Muscle layer of colon (tissue), 2 donors: ENCODE results near the gene CALY.

ENCODE experiments used
- H3K27ac ChIP-seq: one replicate; pipeline ENCODE4 v1.7.0; 2013; ENCODE audit warnings: low read depth, mild to moderate bottlenecking, low read length, moderate library complexity
- H3K27me3 ChIP-seq, 2 donors: one replicate each; pipeline ENCODE4 v1.7.0; 2013; ENCODE audit warnings: low read length in 2 of 2, mild to moderate bottlenecking in 2 of 2; ENCODE audit not compliant: insufficient read depth in 2 of 2, control insufficient read depth in 1 of 2
- H3K36me3 ChIP-seq: one replicate; pipeline ENCODE4 v1.7.0; 2013; ENCODE audit warnings: mild to moderate bottlenecking, low read length; ENCODE audit not compliant: insufficient read depth
- H3K4me1 ChIP-seq: one replicate; pipeline ENCODE4 v1.7.0; 2013; ENCODE audit warnings: mild to moderate bottlenecking, low read length; ENCODE audit not compliant: insufficient read depth
- H3K4me3 ChIP-seq, 2 donors: one replicate each; pipeline ENCODE4 v1.7.0; 2013; ENCODE audit warnings: low read length in 2 of 2, low read depth in 1 of 2, mild to moderate bottlenecking in 1 of 2, moderate library complexity in 1 of 2
- H3K9ac ChIP-seq: one replicate; pipeline ENCODE4 v1.7.0; 2013; ENCODE audit warnings: low read length
- H3K9me3 ChIP-seq: one replicate; pipeline ENCODE4 v1.7.0; 2013; ENCODE audit warnings: mild to moderate bottlenecking, low read length
- donor health status: abdominal sarcoma.
- donor health status: Adenocarcinoma of cecum.

Gene CALY

DNA sequence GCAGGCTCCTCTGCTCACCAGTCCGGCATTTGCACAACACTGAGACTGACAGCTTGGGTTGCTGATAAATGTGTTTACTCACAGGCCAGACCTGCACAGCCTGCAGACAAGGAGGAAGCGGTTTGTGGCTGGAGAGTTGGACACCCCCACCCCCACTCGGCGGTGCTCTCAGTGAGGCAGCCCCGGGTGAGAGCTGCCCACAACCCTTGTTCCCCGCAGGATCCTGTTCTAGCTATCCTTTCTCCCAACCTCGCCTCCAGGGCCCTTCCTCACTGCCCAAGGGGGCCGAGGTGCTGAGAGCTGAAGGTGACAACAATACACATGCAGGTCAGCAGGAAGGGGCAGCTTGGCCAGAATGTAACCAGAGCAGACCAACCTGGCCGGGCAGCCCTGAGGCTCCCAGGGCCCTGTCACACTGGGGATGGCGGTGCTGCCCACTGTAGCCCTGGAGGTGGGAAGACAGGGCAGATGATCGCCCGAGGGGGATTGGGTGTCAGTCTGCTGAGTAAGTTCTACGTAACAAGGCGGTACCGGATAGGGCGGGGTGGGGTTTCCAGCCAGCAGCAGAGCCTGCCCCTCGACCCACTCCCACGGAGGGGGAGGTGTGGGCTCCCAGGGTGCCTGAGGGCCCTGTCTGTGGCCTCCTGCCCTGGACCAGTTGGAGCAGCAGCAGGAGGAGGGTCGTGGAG is 58.0 kb downstream of the CALY start:
- H3K9ac ChIP-seq, result no peak overlapping the region
- no peaks in the 10 kb centered on the region for H3K9me3 ChIP-seq
- H3K4me3 ChIP-seq, result no peak overlapping the region
- peaks cover 30% of the 10 kb centered on the region for H3K36me3 ChIP-seq
- H3K27me3 ChIP-seq, result peaks cover 0 to 31% of the 10 kb centered on the region in 2 donors
- H3K4me1 ChIP-seq, result no peaks in the 10 kb centered on the region
- no peak overlapping the region for H3K27ac ChIP-seq

DNA sequence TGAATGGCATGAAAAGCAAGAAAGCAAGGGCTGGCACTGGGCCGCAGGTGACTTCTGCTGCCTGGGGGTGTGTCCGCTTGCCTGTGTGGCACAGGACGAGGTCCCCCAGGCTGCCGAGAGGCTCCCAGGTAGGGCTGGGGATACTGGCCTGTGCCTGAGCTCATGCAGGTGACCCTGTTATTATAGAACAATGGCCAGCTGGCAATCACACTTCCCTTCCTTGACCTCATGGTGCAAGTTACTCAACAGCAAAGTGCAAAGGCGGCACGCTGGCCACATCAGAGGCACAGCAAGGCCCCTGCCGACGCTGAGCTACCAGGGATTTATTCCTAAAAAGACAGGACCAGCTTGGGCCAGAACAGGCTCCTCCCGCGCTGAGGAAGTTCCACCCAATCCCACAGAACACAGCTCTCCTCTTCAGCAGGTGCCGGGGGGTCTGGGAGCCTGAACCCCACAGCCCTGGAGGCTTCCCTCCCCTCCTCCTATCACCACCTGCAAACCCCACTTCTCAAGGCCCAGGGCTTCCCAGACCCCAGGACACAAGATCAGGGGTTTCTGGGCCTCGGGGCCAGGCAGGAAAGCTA is 58.6 kb downstream of the CALY start:
- Histone ChIP-seq H3K4me1 (no peaks in the 10 kb centered on the region), H3K9me3 (no peaks in the 10 kb centered on the region), H3K9ac (no peak overlapping the region), H3K27me3 (peaks cover 0 to 31% of the 10 kb centered on the region in 2 donors), H3K4me3 (no peak overlapping the region), H3K27ac (no peak overlapping the region), H3K36me3 (peaks cover 24% of the 10 kb centered on the region)

DNA sequence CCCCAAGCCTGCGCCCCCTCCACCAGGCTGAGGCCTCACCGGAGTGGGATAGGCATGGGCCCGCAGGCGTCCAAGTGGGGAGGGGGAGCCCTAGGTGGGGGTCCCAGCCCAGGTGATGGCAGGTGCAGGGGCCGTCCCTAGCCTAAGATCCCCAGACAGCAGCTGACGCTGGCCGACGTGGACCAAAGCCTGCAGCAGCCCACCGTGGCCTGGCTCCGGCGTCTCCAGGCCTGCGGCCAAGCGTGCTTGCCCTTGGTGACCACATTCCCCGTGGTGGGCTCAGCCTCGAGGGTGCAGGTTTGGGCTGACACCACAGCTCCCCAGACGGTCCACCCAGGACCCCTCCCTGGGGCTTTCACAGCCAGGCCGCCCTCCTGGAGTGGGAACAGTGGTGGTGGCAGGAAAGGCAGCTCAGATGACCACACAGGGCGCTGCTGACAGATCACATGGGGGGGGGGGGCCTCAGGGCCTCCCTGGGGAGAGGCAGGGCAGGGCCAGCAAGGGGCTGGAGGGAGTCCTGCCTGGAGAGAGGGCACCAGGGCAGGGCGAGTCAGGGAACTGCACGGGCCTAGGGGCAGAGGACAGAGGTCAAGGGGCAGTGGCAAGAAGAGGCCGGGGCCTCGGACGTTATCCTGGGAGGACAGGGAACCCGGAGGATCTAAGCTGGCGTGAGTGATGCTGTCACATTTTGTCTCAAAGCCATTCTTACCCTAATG is 59.3 kb downstream of the CALY start:
- Histone ChIP-seq H3K4me1 (no peaks in the 10 kb centered on the region), H3K27me3 (peaks cover 0 to 31% of the 10 kb centered on the region in 2 donors), H3K4me3 (no peak overlapping the region), H3K27ac (no peak overlapping the region), H3K36me3 (peaks cover 17% of the 10 kb centered on the region), H3K9me3 (no peaks in the 10 kb centered on the region), H3K9ac (no peak overlapping the region)

DNA sequence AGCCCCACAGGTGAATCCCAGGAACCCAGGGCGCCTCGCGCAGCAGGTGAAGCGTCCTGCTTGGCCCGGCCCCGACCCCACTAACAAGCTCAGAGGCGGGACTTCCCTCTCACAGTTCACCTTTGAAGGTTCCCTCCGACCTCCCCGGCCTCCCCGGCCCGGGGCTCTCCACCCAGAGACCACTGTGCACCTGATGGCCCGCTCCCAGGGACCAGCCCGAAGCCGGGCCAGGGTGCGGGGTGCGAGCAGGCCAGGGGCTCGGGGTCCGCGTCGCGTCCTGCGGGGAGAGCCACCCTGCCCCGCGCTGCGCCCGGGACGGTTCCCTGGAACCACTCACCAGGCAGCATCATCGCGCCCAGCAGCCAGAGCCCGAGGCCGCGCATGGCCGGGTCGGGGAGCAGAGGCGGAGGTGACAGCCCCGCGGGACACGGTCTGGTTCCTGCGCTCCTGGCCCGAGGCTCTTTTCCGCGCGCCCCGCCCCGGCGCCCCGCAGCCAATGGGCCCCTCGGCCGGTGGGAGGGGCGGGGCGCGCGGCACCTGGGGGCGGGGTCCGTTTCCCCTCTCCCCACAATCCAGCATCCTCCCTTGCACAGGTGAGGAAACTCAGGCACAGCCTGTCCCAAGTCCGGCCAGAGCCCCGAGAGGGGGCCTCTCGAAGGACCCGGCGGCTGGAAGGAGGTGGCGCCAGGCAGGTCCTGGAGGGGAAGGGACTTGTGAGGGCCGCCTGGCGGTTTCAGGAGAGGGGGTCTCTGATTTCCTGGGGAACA is 60.1 kb downstream of the CALY start, which contains the start of gene ADAM8:
Gene ADAM8, minus strand, starts transcription at position 434 of the 767 bp plus-strand sequence. Its CDS starts 51 bp downstream, at position 383.
- no peaks in the 10 kb centered on the region for H3K4me1 ChIP-seq
- no peaks in the 10 kb centered on the region for H3K9me3 ChIP-seq
- peaks cover 9% of the 10 kb centered on the region for H3K36me3 ChIP-seq
- no peak within 1 kb of the TSS for H3K9ac ChIP-seq
- peak within 1 kb of the TSS in 1 of 2 donors; percentile 32 for H3K4me3 ChIP-seq
- peaks cover 0 to 31% of the 10 kb centered on the region in 2 donors for H3K27me3 ChIP-seq
- H3K27ac ChIP-seq, result no peak within 1 kb of the TSS

DNA sequence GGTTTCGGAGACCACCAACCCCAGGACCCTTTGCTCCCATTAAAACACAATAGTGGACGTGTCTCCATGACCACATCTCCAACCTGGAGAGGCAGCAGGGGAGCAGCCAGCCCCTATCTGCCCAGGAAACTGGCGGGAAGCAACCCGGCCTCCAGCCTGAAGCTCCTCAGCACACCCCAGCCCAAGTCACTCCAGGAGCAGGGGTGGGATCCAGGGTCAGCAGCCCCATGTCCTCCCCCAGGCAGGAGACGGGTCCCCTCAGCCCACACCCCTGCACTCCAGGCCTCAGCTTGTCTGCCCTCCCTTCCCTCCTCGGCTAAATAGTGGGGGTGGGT is 60.6 kb downstream of the CALY start:
- Histone ChIP-seq H3K4me1 (no peaks in the 10 kb centered on the region), H3K36me3 (peaks cover 4% of the 10 kb centered on the region), H3K4me3 (no peak overlapping the region), H3K27me3 (peaks cover 0 to 31% of the 10 kb centered on the region in 2 donors), H3K9ac (no peak overlapping the region), H3K9me3 (no peaks in the 10 kb centered on the region), H3K27ac (no peak overlapping the region)

DNA sequence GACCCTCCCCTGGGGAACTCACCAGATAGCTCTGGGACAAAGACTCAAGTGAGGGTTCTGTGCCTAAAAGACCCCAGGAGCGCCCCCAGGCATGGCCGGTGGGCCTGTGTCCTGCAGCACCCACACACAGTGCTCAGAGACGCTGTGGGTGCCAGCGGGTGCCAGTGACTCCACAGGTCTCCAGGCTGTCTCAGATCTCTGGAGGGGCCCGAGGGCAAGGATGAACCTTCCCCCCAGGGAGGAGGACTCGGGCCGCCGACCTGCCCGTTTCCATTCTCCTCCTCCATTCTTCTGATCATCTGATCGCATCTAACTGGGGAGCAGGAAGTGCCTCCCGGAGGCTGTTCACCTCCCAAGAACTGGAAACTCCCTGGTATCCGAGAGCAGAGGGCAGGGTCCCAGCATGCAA is 61.0 kb downstream of the CALY start:
- Histone ChIP-seq H3K27me3 (peaks cover 0 to 31% of the 10 kb centered on the region in 2 donors), H3K9ac (no peak overlapping the region), H3K4me1 (no peaks in the 10 kb centered on the region), H3K36me3 (peaks cover 4% of the 10 kb centered on the region), H3K4me3 (no peak overlapping the region), H3K9me3 (no peaks in the 10 kb centered on the region), H3K27ac (no peak overlapping the region)

DNA sequence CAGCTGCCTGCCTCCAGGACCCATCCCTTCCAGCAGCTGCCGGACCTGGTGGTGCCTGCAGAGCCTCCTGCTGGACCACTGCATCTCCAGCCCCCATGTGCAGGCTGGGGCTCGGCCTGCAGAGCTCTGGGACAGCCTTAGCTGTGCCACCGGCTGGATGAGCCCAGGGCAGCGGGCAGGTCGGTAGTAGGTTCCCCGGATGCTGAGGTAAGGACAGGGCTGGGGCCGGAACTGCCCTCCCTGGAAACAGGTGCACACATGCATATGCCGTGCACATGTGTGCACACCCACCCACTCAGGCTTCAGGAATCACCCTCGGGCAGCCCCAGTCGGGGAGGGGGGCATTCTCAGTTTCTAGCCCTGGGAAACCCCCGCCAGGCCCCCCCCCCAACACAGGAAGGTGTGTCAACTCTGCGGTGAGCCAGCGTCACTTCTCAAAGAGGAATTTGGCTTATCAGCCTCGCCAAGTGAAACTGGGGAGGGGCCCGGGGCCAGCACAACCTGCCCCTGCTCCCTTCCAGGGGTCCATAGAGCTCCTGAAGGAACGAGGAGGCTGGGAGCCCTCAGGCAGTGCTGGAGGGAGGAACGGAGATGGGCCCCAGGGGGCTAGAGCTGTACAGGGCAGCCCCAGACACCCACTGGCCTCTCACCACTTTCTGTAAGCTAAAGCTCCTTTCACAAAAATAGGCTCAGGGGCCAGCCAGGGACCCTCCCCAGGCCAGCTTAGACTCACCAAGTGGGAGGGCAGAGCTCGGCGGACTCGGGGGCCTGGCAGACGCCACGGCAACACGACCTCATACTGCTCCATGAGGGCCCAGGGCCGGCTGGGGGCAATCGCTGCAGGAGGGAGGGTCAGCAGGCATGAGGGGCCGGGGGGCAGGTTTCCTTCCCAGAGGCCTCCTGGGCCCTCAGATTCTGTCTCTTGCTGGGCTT is 61.7 kb downstream of the CALY start:
- H3K36me3 ChIP-seq, result peaks cover 4% of the 10 kb centered on the region
- no peak overlapping the region for H3K4me3 ChIP-seq
- H3K27ac ChIP-seq, result no peak overlapping the region
- H3K4me1 ChIP-seq, result no peaks in the 10 kb centered on the region
- no peaks in the 10 kb centered on the region for H3K9me3 ChIP-seq
- H3K9ac ChIP-seq, result no peak overlapping the region
- H3K27me3 ChIP-seq, result peaks cover 0 to 31% of the 10 kb centered on the region in 2 donors
